DOHH2 (cell line): Measurements from ENCODE around the gene CCL21.

Source experiments
- H3F3A ChIP-seq: fragments of 200-600 bp; sonication (generic), shearing (Covaris generic); 2 replicates; pipeline ENCODE4 v1.6.0; 2016; ENCODE audit warnings: antibody characterized with exemption, mild to moderate bottlenecking; ENCODE audit not compliant: control insufficient read depth, insufficient read depth
- H3K27ac ChIP-seq: fragments of 200-600 bp; sonication (generic); 2 replicates; pipeline ENCODE4 v1.5.1; 2014; ENCODE audit warnings: low read depth, mild to moderate bottlenecking, low read length, moderate library complexity
- H3K27me3 ChIP-seq: fragments of 200-600 bp; sonication (generic); 2 replicates; pipeline ENCODE4 v1.6.1; 2014; ENCODE audit warnings: mild to moderate bottlenecking, low read length, mixed read lengths; ENCODE audit not compliant: control insufficient read depth
- H3K36me3 ChIP-seq: fragments of 200-600 bp; sonication (generic); 2 replicates; pipeline ENCODE4 v1.6.1; 2014; ENCODE audit warnings: mild to moderate bottlenecking, low read length, moderate library complexity, mixed read lengths; ENCODE audit not compliant: control insufficient read depth
- H3K4me1 ChIP-seq: fragments of 200-600 bp; sonication (generic); 2 replicates; pipeline ENCODE4 v1.6.1; 2014; ENCODE audit warnings: mild to moderate bottlenecking, low read length, mixed read lengths; ENCODE audit not compliant: control insufficient read depth
- H3K4me2 ChIP-seq: fragments of 200-600 bp; sonication (generic); 2 replicates; pipeline ENCODE4 v1.6.0; 2014; ENCODE audit warnings: mild to moderate bottlenecking, low read length, moderate library complexity
- H3K4me3 ChIP-seq: fragments of 200-600 bp; sonication (generic); 2 replicates; pipeline ENCODE4 v1.5.1; 2014; ENCODE audit warnings: mild to moderate bottlenecking, low read length, mixed read lengths
- H3K79me2 ChIP-seq: fragments of 200-600 bp; sonication (generic); 2 replicates; pipeline ENCODE4 v1.6.1; 2014; ENCODE audit warnings: mild to moderate bottlenecking, low read length, mixed read lengths; ENCODE audit not compliant: control insufficient read depth
- H3K9me2 ChIP-seq: fragments of 200-600 bp; sonication (generic); replicated peaks from 2 replicates; pipeline ENCODE4 v1.6.1; 2014; ENCODE audit warnings: mild to moderate bottlenecking, low read length, mixed read lengths; ENCODE audit not compliant: control insufficient read depth
- H3K9me3 ChIP-seq: fragments of 200-600 bp; sonication (generic); 2 replicates; pipeline ENCODE4 v1.6.1; 2014; ENCODE audit warnings: antibody characterized with exemption, low read length, mixed read lengths; ENCODE audit not compliant: control insufficient read depth, insufficient read depth
- H4K20me1 ChIP-seq: fragments of 200-600 bp; sonication (generic); 2 replicates; pipeline ENCODE4 v1.6.0; 2014; ENCODE audit warnings: low read depth, mild to moderate bottlenecking, antibody characterized with exemption, low read length, moderate library complexity; ENCODE audit not compliant: control insufficient read depth, insufficient read depth
- EZH2phosphoT487 ChIP-seq: fragments of 200-600 bp; sonication (generic); IDR thresholded peaks from 2 replicates; pipeline ENCODE4 v1.6.1; 2017; ENCODE audit warnings: borderline replicate concordance, mild to moderate bottlenecking, antibody characterized with exemption, low read length, moderate library complexity, mixed read lengths
- TF ChIP-seq, protein P1 (sequence below): fragments of 200-600 bp; sonication (generic); IDR thresholded peaks from one replicate; pipeline ENCODE4 v1.5.1; 2014; ENCODE audit warnings: antibody characterized with exemption, mild to moderate bottlenecking, low read depth, low read length; ENCODE audit not compliant: poor library complexity, severe bottlenecking

The CCL21 gene

DNA sequence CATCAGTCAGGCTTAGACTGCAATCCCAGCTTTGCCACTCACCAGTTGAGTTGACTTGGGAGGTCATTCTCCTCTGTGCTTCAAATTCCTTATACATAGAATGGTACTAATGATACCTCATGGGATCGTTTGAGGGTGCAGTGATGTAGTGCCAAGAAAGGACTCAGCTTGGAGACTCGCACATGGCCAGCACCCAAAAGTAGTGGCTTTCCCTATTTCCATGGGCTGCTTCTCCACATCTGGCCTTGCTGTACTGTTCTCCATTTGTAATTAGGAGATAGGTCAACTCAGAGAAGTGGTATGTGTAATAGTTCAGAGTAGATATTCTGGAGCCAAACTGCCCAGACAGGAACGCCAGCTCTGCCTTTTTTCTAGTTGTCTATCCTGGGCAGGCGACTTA is 24.3 kb downstream of the CCL21 start:
- H3F3A ChIP-seq, result no peaks in the 10 kb centered on the region
- H3K9me2 ChIP-seq, result no peaks in the 10 kb centered on the region
- no peak overlapping the region for H3K4me2 ChIP-seq
- no peak overlapping the region for H3K4me3 ChIP-seq
- TF ChIP-seq EZH2phosphoT487, result no peak
- TF ChIP-seq, protein P1, sequence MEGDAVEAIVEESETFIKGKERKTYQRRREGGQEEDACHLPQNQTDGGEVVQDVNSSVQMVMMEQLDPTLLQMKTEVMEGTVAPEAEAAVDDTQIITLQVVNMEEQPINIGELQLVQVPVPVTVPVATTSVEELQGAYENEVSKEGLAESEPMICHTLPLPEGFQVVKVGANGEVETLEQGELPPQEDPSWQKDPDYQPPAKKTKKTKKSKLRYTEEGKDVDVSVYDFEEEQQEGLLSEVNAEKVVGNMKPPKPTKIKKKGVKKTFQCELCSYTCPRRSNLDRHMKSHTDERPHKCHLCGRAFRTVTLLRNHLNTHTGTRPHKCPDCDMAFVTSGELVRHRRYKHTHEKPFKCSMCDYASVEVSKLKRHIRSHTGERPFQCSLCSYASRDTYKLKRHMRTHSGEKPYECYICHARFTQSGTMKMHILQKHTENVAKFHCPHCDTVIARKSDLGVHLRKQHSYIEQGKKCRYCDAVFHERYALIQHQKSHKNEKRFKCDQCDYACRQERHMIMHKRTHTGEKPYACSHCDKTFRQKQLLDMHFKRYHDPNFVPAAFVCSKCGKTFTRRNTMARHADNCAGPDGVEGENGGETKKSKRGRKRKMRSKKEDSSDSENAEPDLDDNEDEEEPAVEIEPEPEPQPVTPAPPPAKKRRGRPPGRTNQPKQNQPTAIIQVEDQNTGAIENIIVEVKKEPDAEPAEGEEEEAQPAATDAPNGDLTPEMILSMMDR, result no peak
- no peaks in the 10 kb centered on the region for H3K4me1 ChIP-seq
- no peaks in the 10 kb centered on the region for H3K27me3 ChIP-seq
- H3K36me3 ChIP-seq, result no peaks in the 10 kb centered on the region
- H3K79me2 ChIP-seq, result no peaks in the 10 kb centered on the region
- H3K27ac ChIP-seq, result no peak overlapping the region
- H3K9me3 ChIP-seq, result no peaks in the 10 kb centered on the region
- no peaks in the 10 kb centered on the region for H4K20me1 ChIP-seq

DNA sequence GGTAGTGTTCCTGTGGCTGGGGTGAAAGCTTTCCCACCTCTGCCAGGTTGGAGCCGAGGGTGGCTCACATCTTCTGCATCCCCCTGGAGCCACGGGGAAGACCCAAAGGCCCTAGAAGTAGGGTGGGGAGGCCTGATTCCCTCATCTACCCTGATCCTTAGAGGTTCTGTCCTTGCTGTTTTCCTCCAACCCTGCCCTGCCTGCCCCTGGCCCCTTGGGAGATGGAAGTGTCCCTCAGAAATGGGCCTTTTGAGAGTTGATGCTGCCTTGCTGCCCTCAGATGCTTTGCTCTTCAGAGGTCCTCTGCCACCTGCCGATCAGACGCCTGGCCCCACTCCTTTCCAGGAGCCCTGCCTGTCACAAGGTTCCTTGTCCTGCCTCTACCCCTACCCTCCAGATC is 25.1 kb downstream of the CCL21 start:
- Histone ChIP-seq H3K9me2 (no peaks in the 10 kb centered on the region), H3K9me3 (no peaks in the 10 kb centered on the region), H3K79me2 (no peaks in the 10 kb centered on the region), H3K4me3 (no peak overlapping the region), H3K4me1 (no peaks in the 10 kb centered on the region), H4K20me1 (no peaks in the 10 kb centered on the region), H3K27me3 (no peaks in the 10 kb centered on the region), H3K4me2 (no peak overlapping the region), H3K27ac (no peak overlapping the region), H3F3A (no peaks in the 10 kb centered on the region), H3K36me3 (no peaks in the 10 kb centered on the region)
- TF ChIP-seq EZH2phosphoT487, result no peak
- TF ChIP-seq, protein P1, result no peak

DNA sequence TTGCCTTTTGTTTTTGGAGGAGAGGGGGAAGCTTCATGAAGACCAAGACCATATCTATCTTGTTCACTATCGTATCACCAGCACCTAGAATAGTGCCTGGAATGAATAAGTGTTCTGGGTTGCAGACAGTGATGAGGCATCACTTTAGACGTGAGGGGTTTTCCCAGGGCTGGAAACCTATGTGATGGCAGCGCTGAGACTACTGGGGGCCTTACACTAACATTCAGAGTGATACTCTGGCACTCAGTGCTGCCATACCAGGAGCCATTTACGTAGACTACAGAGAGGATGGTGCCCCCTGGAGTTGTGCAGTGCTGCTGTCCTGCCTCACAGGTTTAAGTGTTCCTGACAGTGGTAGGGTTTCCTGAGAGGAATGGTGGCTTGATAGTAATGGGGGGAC is 25.8 kb downstream of the CCL21 start:
- Histone ChIP-seq H3K4me3 (no peak overlapping the region), H3K27ac (no peak overlapping the region), H4K20me1 (no peaks in the 10 kb centered on the region), H3K4me2 (no peak overlapping the region), H3F3A (no peaks in the 10 kb centered on the region), H3K27me3 (no peaks in the 10 kb centered on the region), H3K4me1 (no peaks in the 10 kb centered on the region), H3K36me3 (no peaks in the 10 kb centered on the region), H3K9me3 (no peaks in the 10 kb centered on the region), H3K9me2 (no peaks in the 10 kb centered on the region), H3K79me2 (no peaks in the 10 kb centered on the region)
- no peak for TF ChIP-seq EZH2phosphoT487
- TF ChIP-seq, protein P1, result no peak

DNA sequence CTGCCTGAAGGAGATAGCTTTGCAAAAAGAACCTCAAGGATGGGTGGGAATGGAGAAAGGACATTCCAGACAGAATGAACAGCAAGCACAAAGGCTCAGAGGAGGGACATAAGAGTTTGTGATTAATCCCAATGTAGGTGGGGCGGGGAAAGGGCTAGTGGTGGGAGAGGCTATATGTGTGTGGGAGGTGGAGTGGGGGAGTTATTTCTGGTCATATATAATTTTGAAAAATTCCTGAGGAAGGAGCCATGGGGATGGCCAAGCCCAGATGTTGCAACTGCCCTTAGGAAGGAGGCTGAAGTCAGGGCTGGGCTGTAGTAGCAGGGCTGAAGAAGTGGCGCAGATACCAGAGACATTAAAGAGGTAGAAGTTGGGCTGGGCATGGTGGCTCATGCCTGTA is 34.1 kb downstream of the CCL21 start:
- Histone ChIP-seq H3K79me2 (no peaks in the 10 kb centered on the region), H3K27me3 (no peaks in the 10 kb centered on the region), H3K4me1 (no peaks in the 10 kb centered on the region), H3K27ac (no peak overlapping the region), H3K9me2 (no peaks in the 10 kb centered on the region), H3F3A (no peaks in the 10 kb centered on the region), H4K20me1 (no peaks in the 10 kb centered on the region), H3K4me2 (no peak overlapping the region), H3K9me3 (no peaks in the 10 kb centered on the region), H3K4me3 (no peak overlapping the region), H3K36me3 (no peaks in the 10 kb centered on the region)
- TF ChIP-seq, protein P1, result no peak
- no peak for TF ChIP-seq EZH2phosphoT487
